Breast epithelium (tissue), 3 donors: Measurements from ENCODE around the gene SRSF9.

Experiments used
- POLR2A ChIP-seq: fragments of 450-650 bp; IDR thresholded peaks from one replicate; pipeline ENCODE4 v1.6.1; 2016; ENCODE audit warnings: antibody characterized with exemption, mild to moderate bottlenecking, moderate library complexity
- TF ChIP-seq, protein P1 (sequence below), 3 donors: fragments of 450-650 bp; IDR thresholded peaks; one replicate each; pipeline ENCODE4 v1.5.1; 2016 to 2017; ENCODE audit warnings: antibody characterized with exemption in 3 of 3, mild to moderate bottlenecking in 3 of 3, moderate library complexity in 3 of 3

DNA sequence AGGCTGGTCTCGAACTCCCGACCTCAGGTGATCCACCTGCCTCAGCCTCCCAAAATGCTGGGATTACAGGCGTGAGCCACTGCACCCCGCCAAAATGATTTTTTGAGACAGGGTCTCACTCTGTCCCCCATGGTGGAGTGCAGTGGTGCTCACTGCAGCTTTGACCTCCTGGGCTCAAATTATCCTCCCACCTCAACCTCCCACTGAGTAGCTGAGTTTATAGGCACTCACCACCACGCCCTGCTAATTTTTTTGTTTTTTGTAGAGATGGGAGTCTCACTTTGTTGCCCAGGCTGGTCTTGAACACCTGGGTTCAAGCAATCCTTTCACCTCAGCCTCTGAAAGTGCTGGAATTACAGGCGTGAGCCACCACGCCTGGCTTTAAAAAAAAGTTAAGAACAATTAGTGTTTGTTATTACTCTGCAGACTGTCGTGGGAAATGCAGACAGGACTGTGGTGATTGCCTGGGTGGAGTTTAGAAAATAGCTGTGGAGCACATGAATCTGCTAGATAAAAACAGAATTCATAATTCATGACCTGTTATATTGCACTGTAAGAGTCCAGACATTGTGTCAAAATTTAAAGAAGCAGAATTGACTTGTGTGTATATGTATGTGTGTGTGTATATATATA, 40.8 kb downstream of the SRSF9 start:
- TF ChIP-seq, protein P1, sequence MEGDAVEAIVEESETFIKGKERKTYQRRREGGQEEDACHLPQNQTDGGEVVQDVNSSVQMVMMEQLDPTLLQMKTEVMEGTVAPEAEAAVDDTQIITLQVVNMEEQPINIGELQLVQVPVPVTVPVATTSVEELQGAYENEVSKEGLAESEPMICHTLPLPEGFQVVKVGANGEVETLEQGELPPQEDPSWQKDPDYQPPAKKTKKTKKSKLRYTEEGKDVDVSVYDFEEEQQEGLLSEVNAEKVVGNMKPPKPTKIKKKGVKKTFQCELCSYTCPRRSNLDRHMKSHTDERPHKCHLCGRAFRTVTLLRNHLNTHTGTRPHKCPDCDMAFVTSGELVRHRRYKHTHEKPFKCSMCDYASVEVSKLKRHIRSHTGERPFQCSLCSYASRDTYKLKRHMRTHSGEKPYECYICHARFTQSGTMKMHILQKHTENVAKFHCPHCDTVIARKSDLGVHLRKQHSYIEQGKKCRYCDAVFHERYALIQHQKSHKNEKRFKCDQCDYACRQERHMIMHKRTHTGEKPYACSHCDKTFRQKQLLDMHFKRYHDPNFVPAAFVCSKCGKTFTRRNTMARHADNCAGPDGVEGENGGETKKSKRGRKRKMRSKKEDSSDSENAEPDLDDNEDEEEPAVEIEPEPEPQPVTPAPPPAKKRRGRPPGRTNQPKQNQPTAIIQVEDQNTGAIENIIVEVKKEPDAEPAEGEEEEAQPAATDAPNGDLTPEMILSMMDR (IDR thresholded peaks at IDR 0.05), result no peak
- TF ChIP-seq POLR2A, result no peak
